ENCODE measurements around the gene CLDN15. TPM values are rescaled to one million over a fixed set of nuclear protein-coding genes. Genes with fewer than 3 reads are reported as not detected.

Gene CLDN15
- total RNA-seq, 1 experiment from 2014 or later, result 6.4 TPM

GRCh38 chr7:101241443-101242349, 4.1 kb upstream of the CLDN15 start:
- no peaks in the 10 kb centered on the region for H3K27me3 Mint-ChIP-seq (ENCODE audit: unreplicated experiment)
- intact Hi-C loops (cut with micrococcal nuclease; ENCODE audit: unreplicated experiment), result no loop called here
- no peaks in the 10 kb centered on the region for H3K9me3 Mint-ChIP-seq (ENCODE audit: low read depth, unreplicated experiment)
- H3K4me3 Mint-ChIP-seq (ENCODE audit: low read depth, unreplicated experiment), result no peak overlapping the region
- no peak overlapping the region for H3K27ac Mint-ChIP-seq (ENCODE audit: unreplicated experiment)
- no peaks in the 10 kb centered on the region for H3K4me1 Mint-ChIP-seq (ENCODE audit: low read depth, unreplicated experiment)
- CTCF ChIA-PET, result interaction anchor here (0.7 kb wide), 1 partner anchor 1152 kb away, joined by 5 read pairs; no protein-coding TSS in a partner anchor
- peaks cover 13% of the 10 kb centered on the region for H3K36me3 Mint-ChIP-seq (ENCODE audit: insufficient read depth, unreplicated experiment)
- no peak for DNase-seq
- no TSS peak for BruUV-seq (replicated peaks)
- TF ChIP-seq CTCF (IDR thresholded peaks at IDR 0.05; ENCODE audit: unreplicated experiment), result no peak

- no peaks in the 10 kb centered on the region for H3K27me3 Mint-ChIP-seq (ENCODE audit: unreplicated experiment)
- DNase-seq, result no peak
- H3K4me1 Mint-ChIP-seq (ENCODE audit: low read depth, unreplicated experiment), result no peaks in the 10 kb centered on the region
- H3K4me3 Mint-ChIP-seq (ENCODE audit: low read depth, unreplicated experiment), result no peak overlapping the region
- no peaks in the 10 kb centered on the region for H3K9me3 Mint-ChIP-seq (ENCODE audit: low read depth, unreplicated experiment)
- CTCF ChIA-PET, result interaction anchor here (0.7 kb wide), 1 partner anchor 1153 kb away, joined by 5 read pairs; no protein-coding TSS in a partner anchor
- H3K36me3 Mint-ChIP-seq (ENCODE audit: insufficient read depth, unreplicated experiment), result peaks cover 13% of the 10 kb centered on the region
- BruUV-seq (replicated peaks), result no TSS peak
- intact Hi-C loops (cut with micrococcal nuclease; ENCODE audit: unreplicated experiment), result no loop called here
- TF ChIP-seq CTCF (IDR thresholded peaks at IDR 0.05; ENCODE audit: unreplicated experiment), result no peak
- no peak overlapping the region for H3K27ac Mint-ChIP-seq (ENCODE audit: unreplicated experiment)
These were observed 3.4 kb upstream of the CLDN15 start for GRCh38 chr7:101241015-101241363.

- H3K36me3 Mint-ChIP-seq (ENCODE audit: insufficient read depth, unreplicated experiment), result peaks cover 13% of the 10 kb centered on the region
- no peaks in the 10 kb centered on the region for H3K9me3 Mint-ChIP-seq (ENCODE audit: low read depth, unreplicated experiment)
- H3K4me1 Mint-ChIP-seq (ENCODE audit: low read depth, unreplicated experiment), result no peaks in the 10 kb centered on the region
- H3K27ac Mint-ChIP-seq (ENCODE audit: unreplicated experiment), result no peak overlapping the region
- DNase-seq, result no peak
- BruUV-seq (replicated peaks), result no TSS peak
- intact Hi-C loops (cut with micrococcal nuclease; ENCODE audit: unreplicated experiment), result no loop called here
- no peaks in the 10 kb centered on the region for H3K27me3 Mint-ChIP-seq (ENCODE audit: unreplicated experiment)
- TF ChIP-seq CTCF (IDR thresholded peaks at IDR 0.05; ENCODE audit: unreplicated experiment), result no peak
- H3K4me3 Mint-ChIP-seq (ENCODE audit: low read depth, unreplicated experiment), result no peak overlapping the region
- CTCF ChIA-PET, result no interaction called here
These were observed 2.8 kb upstream of the CLDN15 start for GRCh38 chr7:101240226-101241014.

- intact Hi-C loops (cut with micrococcal nuclease; ENCODE audit: unreplicated experiment), result no loop called here
- Mint-ChIP-seq H3K9me3 (ENCODE audit: low read depth, unreplicated experiment) (no peaks in the 10 kb centered on the region), H3K4me3 (ENCODE audit: low read depth, unreplicated experiment) (no peak overlapping the region), H3K4me1 (ENCODE audit: low read depth, unreplicated experiment) (no peaks in the 10 kb centered on the region), H3K27ac (ENCODE audit: unreplicated experiment) (no peak overlapping the region), H3K27me3 (ENCODE audit: unreplicated experiment) (no peaks in the 10 kb centered on the region), H3K36me3 (ENCODE audit: insufficient read depth, unreplicated experiment) (peaks cover 8% of the 10 kb centered on the region)
- no peak for TF ChIP-seq CTCF (IDR thresholded peaks at IDR 0.05; ENCODE audit: unreplicated experiment)
- CTCF ChIA-PET, result no interaction called here
- BruUV-seq (replicated peaks), result no TSS peak
- no peak for DNase-seq
These were observed 2.3 kb upstream of the CLDN15 start for GRCh38 chr7:101239951-101240220.
